Peyer's patch (tissue), 4 donors: ENCODE data around the gene ZDHHC12. TPM values are rescaled to one million over a fixed set of nuclear protein-coding genes. Genes with fewer than 3 reads are reported as not detected.

Experiments
- DNase-seq, 3 donors: peaks; one replicate each; pipeline ENCODE4 v3.0.0-alpha.2; 2017 to 2019
- H3K27ac ChIP-seq, 4 donors: fragments of 200-600 bp; sonication (generic); one replicate each; pipeline ENCODE4 v1.5.1; 2016 to 2019
- H3K27me3 ChIP-seq, 2 donors: fragments of 200-600 bp; sonication (generic); one replicate each; pipeline ENCODE4 v1.5.1; 2019
- H3K36me3 ChIP-seq, 3 donors: fragments of 200-600 bp; sonication (generic); one replicate each; pipeline ENCODE4 v1.5.1; 2016 to 2019
- H3K4me1 ChIP-seq, 4 donors: fragments of 200-600 bp; sonication (generic); one replicate each; pipeline ENCODE4 v1.5.1; 2016 to 2019
- H3K4me3 ChIP-seq, 4 donors: fragments of 200-600 bp; sonication (generic); 1 replicate in 3 of 4; 2 replicates in 1 of 4; pipeline ENCODE4 v1.5.1; 2016 to 2019; ENCODE audit warnings: mild to moderate bottlenecking in 1 of 4
- H3K9me3 ChIP-seq, 4 donors: fragments of 200-600 bp; sonication (generic); one replicate each; pipeline ENCODE4 v1.5.1; 2016 to 2019; ENCODE audit warnings: mild to moderate bottlenecking in 1 of 4
- POLR2A ChIP-seq, 2 donors: fragments of 450-650 bp; IDR thresholded peaks; one replicate each; pipeline ENCODE4 v1.5.1; 2017; ENCODE audit warnings: antibody characterized with exemption in 2 of 2, mild to moderate bottlenecking in 2 of 2, moderate library complexity in 2 of 2
- total RNA-seq, 4 donors: library from RNA; depleted of rRNA; stranded (reverse); fragments of >200 nt; gene quantifications; one replicate each; pipeline ENCODE4 v1.1.0, GENCODE V29; 2016
- TF ChIP-seq, protein P1 (sequence below), 6 experiments: fragments of 450-650 bp in 4 of 6; fragments of 200-600 bp in 2 of 6; sonication (generic) in 1 of 6; IDR thresholded peaks; one replicate each; pipeline ENCODE4 v1.5.1; 2017 to 2019; ENCODE audit warnings: antibody characterized with exemption in 6 of 6, mild to moderate bottlenecking in 3 of 6, moderate library complexity in 1 of 6

ZDHHC12 gene
- total RNA-seq, 4 donors from 2014 or later: 21.5 to 177 (median 138) TPM

DNA sequence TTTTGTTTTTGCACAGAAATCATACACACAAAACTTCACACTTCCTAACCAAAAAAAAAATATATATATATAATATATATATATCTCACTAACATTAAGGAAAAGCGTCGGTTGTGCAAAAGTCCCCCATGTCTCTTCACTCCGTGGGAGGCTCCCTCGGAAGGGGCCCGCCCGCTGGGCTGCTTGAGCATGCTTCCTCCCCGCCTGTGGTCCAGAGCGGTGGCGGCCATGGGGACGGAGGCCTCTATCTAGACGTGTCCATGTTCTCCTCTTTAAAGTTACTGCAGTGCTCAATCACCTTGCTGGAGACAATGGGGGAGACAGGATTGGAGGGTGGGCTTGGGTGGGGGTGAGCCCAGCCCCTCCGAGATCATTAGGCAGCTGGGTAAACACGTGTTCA lies 7.2 kb upstream of the ZDHHC12 start:
- no peak for DNase-seq
- H3K27ac ChIP-seq: no peak overlapping the region
- H3K4me3 ChIP-seq: no peak overlapping the region
- no peaks in the 10 kb centered on the region for H3K9me3 ChIP-seq
- TF ChIP-seq, protein P1, sequence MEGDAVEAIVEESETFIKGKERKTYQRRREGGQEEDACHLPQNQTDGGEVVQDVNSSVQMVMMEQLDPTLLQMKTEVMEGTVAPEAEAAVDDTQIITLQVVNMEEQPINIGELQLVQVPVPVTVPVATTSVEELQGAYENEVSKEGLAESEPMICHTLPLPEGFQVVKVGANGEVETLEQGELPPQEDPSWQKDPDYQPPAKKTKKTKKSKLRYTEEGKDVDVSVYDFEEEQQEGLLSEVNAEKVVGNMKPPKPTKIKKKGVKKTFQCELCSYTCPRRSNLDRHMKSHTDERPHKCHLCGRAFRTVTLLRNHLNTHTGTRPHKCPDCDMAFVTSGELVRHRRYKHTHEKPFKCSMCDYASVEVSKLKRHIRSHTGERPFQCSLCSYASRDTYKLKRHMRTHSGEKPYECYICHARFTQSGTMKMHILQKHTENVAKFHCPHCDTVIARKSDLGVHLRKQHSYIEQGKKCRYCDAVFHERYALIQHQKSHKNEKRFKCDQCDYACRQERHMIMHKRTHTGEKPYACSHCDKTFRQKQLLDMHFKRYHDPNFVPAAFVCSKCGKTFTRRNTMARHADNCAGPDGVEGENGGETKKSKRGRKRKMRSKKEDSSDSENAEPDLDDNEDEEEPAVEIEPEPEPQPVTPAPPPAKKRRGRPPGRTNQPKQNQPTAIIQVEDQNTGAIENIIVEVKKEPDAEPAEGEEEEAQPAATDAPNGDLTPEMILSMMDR (IDR thresholded peaks at IDR 0.05): no peak
- no peaks in the 10 kb centered on the region for H3K4me1 ChIP-seq
- H3K27me3 ChIP-seq: no peaks in the 10 kb centered on the region
- peaks cover 0 to 45% (median 0%) of the 10 kb centered on the region in 3 donors for H3K36me3 ChIP-seq

DNA sequence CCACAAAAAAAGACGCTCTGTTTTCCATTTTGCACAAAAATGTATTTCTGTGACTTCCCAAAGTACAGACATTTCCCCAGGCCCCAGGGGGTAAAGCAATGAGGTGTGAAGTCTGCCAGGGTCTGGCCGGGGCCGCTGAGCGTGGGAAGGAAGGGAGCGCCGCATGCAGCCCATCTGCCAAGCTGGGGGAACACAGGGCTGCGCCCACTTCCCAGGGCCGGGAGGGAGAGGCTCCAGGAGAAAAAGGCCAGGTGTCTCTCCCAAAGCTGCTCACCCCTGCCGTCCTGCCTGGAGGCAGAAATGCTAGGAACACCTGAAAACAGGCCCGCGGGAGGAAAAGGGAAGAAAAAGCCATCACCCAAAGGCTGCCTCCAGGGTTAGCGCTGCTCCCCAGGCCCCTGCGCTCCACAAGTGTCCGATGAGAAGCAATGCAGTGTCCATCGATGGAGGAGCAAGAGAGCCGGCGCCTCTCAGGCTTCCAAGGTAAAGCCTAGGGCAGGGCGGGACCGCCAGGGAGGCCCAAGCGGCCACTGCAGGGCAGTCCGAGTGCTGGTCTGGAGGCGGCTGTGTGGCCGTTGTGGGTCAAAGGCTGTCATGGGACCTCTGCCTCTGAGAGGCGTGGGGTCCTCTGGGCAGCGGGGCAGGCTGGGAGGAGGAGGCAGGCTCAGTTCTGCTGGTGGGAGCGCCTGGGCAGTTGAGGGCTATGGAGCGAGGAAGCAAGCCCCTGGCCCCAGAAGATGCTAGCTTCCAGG lies 6.0 kb upstream of the ZDHHC12 start:
- Histone ChIP-seq H3K27me3 (no peaks in the 10 kb centered on the region), H3K27ac (no peak overlapping the region), H3K4me3 (no peak overlapping the region), H3K36me3 (peaks cover 0 to 41% (median 0%) of the 10 kb centered on the region in 3 donors), H3K9me3 (no peaks in the 10 kb centered on the region), H3K4me1 (no peaks in the 10 kb centered on the region)
- no peak for TF ChIP-seq POLR2A (IDR thresholded peaks at IDR 0.05)
- TF ChIP-seq, protein P1 (IDR thresholded peaks at IDR 0.05): no peak
- DNase-seq: no peak

DNA sequence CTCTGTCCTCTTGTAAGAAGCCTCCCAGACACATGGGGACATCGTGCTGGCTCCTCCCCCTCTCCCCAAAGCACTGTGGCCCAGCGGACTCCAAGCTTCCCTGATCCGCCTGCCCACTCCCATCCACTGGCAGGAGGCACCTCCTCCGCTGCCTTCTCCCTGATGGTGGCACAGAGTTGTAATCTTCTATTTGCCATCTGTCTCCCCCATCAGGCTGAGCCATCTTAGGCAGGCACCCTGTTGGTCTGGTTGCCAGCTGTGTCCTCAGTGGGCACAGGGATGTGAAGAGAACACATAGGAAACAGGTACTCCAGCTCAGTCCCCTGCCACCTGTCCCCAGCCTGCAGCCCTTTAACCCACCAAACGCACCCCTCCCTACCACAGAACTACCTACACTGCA lies 5.4 kb upstream of the ZDHHC12 start:
- TF ChIP-seq, protein P1 (IDR thresholded peaks at IDR 0.05): no peak
- TF ChIP-seq POLR2A (IDR thresholded peaks at IDR 0.05): no peak
- H3K36me3 ChIP-seq: peaks cover 0 to 34% (median 0%) of the 10 kb centered on the region in 3 donors

DNA sequence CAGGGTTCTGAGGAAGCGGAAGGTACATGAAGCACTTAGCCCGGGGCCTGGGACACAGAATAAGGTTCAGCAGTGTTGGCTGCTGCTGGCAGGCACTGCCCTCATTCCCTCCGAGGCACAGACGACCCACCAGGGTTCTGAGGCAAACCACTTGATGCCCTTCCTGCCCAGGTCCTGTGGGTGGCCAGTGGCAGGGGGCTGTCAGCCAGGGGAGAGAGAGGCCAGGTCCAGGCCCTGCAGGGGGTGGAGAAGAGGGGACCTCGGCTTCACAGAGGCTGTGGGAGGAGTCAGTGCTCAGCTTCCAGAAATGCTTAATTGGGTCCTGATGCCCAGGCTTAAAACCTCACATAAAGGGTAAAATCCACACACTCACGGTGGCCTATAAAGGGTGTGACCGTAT lies 4.4 kb upstream of the ZDHHC12 start:
- H3K27ac ChIP-seq: no peak overlapping the region
- no peak for TF ChIP-seq POLR2A (IDR thresholded peaks at IDR 0.05)
- TF ChIP-seq, protein P1 (IDR thresholded peaks at IDR 0.05): no peak
- H3K4me1 ChIP-seq: peaks cover 0 to 3% (median under 1%) of the 10 kb centered on the region in 4 donors
- no peak overlapping the region for H3K4me3 ChIP-seq
- no peak for DNase-seq
- no peaks in the 10 kb centered on the region for H3K9me3 ChIP-seq
- H3K27me3 ChIP-seq: no peaks in the 10 kb centered on the region
- H3K36me3 ChIP-seq: peaks cover 0 to 31% (median 0%) of the 10 kb centered on the region in 3 donors

More for the DNA sequence above, 5.4 kb upstream of the ZDHHC12 start:
- no peak overlapping the region for H3K27ac ChIP-seq
- no peak for DNase-seq
- H3K4me1 ChIP-seq: no peaks in the 10 kb centered on the region
- no peak overlapping the region for H3K4me3 ChIP-seq
- no peaks in the 10 kb centered on the region for H3K9me3 ChIP-seq
- H3K27me3 ChIP-seq: no peaks in the 10 kb centered on the region

DNA sequence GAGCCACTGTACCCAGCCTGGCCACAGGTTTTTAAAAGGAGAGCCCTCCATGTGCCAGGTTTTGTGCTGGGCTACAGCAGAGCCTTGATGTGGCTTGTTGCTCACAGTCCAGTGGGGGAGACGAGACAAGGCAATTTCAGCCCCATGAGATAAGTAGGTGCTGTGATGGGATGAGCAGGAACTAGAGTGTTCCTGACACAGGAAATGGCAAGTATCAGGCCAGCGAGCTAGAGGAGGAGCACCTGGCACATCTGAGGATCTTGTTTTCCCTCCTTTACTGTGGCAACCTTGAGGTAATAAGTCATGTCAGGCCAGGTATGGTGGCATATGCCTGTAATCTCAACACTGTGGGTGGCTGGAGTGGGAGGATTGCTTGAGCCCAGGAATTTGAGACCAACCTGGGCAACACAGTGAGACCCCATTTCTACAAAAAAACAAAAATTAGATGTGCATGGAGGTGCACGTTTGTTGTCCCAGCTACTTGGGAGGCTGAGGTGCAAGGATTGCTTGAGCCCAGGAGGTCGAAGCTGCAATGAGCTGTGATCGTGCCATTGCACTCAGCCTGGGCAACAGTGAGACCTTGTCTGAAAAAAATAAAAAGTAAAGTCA lies 3.8 kb upstream of the ZDHHC12 start:
- no peak for DNase-seq
- H3K9me3 ChIP-seq: no peaks in the 10 kb centered on the region
- H3K4me1 ChIP-seq: peaks cover 0 to 9% (median 4%) of the 10 kb centered on the region in 4 donors
- H3K27ac ChIP-seq: no peak overlapping the region
- no peak overlapping the region for H3K4me3 ChIP-seq
- no peaks in the 10 kb centered on the region for H3K27me3 ChIP-seq
- peaks cover 0 to 25% (median 0%) of the 10 kb centered on the region in 3 donors for H3K36me3 ChIP-seq
- TF ChIP-seq, protein P1 (IDR thresholded peaks at IDR 0.05): no peak
- no peak for TF ChIP-seq POLR2A (IDR thresholded peaks at IDR 0.05)
